ENCODE measurements around the gene MAFG. TPM values are rescaled to one million over a fixed set of nuclear protein-coding genes. Genes with fewer than 3 reads are reported as not detected.

Gene MAFG
- total and polyA plus RNA-seq, 10 donors, result 3.2 to 41.4 (median 23.4) TPM

GRCh38 chr17:81884520-81884919 is 43.0 kb downstream of the MAFG start:
- peaks cover 0 to 18% (median 6%) of the 10 kb centered on the region in 6 donors for H3K4me1 ChIP-seq
- H3K27me3 ChIP-seq (replicated peaks in 1 of 7), result no peaks in the 10 kb centered on the region
- no peak for TF ChIP-seq POLR2A (IDR thresholded peaks at IDR 0.05)
- no peak for TF ChIP-seq POLR2AphosphoS5 (IDR thresholded peaks at IDR 0.05)
- TF ChIP-seq CTCF (IDR thresholded peaks at IDR 0.05 in 8 of 11, conservative IDR thresholded peaks at IDR 0.05 in 3 of 11), result no peak
- H3K4me3 ChIP-seq, result no peak overlapping the region
- no peaks in the 10 kb centered on the region for H3K9me3 ChIP-seq
- H3K27ac ChIP-seq, result no peak overlapping the region
- intact Hi-C loops (cut with DNase I; ENCODE audit: low total_unique reads), result no loop called here
- H3K36me3 ChIP-seq, result peaks cover 4 to 100% (median 65%) of the 10 kb centered on the region in 6 donors
- WGBS, 5 donors, result 77 to 85% (median 80%) methylated on average over 10 to 11 of the region's 11 CpGs
- DNase-seq, result no peak

GRCh38 chr17:81879121-81879520 is 48.4 kb downstream of the MAFG start:
- WGBS, 5 donors, result 87 to 94% (median 88%) methylated on average over 5 of the region's 5 CpGs
- no peaks in the 10 kb centered on the region for H3K27me3 ChIP-seq (replicated peaks in 1 of 7)
- no peaks in the 10 kb centered on the region for H3K9me3 ChIP-seq
- DNase-seq, result no peak
- no peak overlapping the region for H3K4me3 ChIP-seq
- intact Hi-C loops (cut with DNase I; ENCODE audit: low total_unique reads), result no loop called here
- no peak for TF ChIP-seq POLR2AphosphoS5 (IDR thresholded peaks at IDR 0.05)
- no peak for TF ChIP-seq CTCF (IDR thresholded peaks at IDR 0.05 in 8 of 11, conservative IDR thresholded peaks at IDR 0.05 in 3 of 11)
- TF ChIP-seq POLR2A (IDR thresholded peaks at IDR 0.05), result no peak
- H3K4me1 ChIP-seq, result no peaks in the 10 kb centered on the region
- peaks cover 0 to 66% (median 17%) of the 10 kb centered on the region in 6 donors for H3K36me3 ChIP-seq
- no peak overlapping the region for H3K27ac ChIP-seq

GRCh38 chr17:81878294-81878693 is 49.2 kb downstream of the MAFG start:
- 93 to 97% (median 97%) methylated on average over 3 of the region's 3 CpGs for WGBS, 5 donors
- no peaks in the 10 kb centered on the region for H3K27me3 ChIP-seq (replicated peaks in 1 of 7)
- DNase-seq, result no peak
- no peak overlapping the region for H3K4me3 ChIP-seq
- peaks cover 0 to 7% (median 2%) of the 10 kb centered on the region in 6 donors for H3K4me1 ChIP-seq
- no peak overlapping the region for H3K27ac ChIP-seq
- peaks cover 0 to 57% (median 13%) of the 10 kb centered on the region in 6 donors for H3K36me3 ChIP-seq
- H3K9me3 ChIP-seq, result no peaks in the 10 kb centered on the region
- intact Hi-C loops (cut with DNase I; ENCODE audit: low total_unique reads), result no loop called here
- TF ChIP-seq CTCF (IDR thresholded peaks at IDR 0.05 in 8 of 11, conservative IDR thresholded peaks at IDR 0.05 in 3 of 11), result no peak
- no peak for TF ChIP-seq POLR2A (IDR thresholded peaks at IDR 0.05)

GRCh38 chr17:81877569-81877968 is 50.0 kb downstream of the MAFG start:
- no peak for DNase-seq
- H3K4me3 ChIP-seq, result no peak overlapping the region
- H3K9me3 ChIP-seq, result no peaks in the 10 kb centered on the region
- no peaks in the 10 kb centered on the region for H3K27me3 ChIP-seq (replicated peaks in 1 of 7)
- H3K27ac ChIP-seq, result no peak overlapping the region
- 92 to 99% (median 95%) methylated on average over 5 of the region's 5 CpGs for WGBS, 5 donors
- H3K36me3 ChIP-seq, result peaks cover 0 to 50% (median 10%) of the 10 kb centered on the region in 6 donors
- intact Hi-C loops (cut with DNase I; ENCODE audit: low total_unique reads), result no loop called here
- H3K4me1 ChIP-seq, result peaks cover 0 to 14% (median 8%) of the 10 kb centered on the region in 6 donors
- TF ChIP-seq POLR2AphosphoS5 (IDR thresholded peaks at IDR 0.05) (no peak), POLR2A (IDR thresholded peaks at IDR 0.05) (no peak), CTCF (IDR thresholded peaks at IDR 0.05 in 8 of 11, conservative IDR thresholded peaks at IDR 0.05 in 3 of 11) (no peak)
